GM21526 (cell line): ENCODE measurements around the gene ZCCHC7.

ENCODE experiments used
- ATAC-seq: cut with Tn5 transposase; IDR thresholded peaks from one replicate; pipeline ENCODE4 v1.9.1; 2021; ENCODE audit warnings: moderate library complexity; ENCODE audit not compliant: unreplicated experiment, low FRiP score

Gene ZCCHC7

DNA sequence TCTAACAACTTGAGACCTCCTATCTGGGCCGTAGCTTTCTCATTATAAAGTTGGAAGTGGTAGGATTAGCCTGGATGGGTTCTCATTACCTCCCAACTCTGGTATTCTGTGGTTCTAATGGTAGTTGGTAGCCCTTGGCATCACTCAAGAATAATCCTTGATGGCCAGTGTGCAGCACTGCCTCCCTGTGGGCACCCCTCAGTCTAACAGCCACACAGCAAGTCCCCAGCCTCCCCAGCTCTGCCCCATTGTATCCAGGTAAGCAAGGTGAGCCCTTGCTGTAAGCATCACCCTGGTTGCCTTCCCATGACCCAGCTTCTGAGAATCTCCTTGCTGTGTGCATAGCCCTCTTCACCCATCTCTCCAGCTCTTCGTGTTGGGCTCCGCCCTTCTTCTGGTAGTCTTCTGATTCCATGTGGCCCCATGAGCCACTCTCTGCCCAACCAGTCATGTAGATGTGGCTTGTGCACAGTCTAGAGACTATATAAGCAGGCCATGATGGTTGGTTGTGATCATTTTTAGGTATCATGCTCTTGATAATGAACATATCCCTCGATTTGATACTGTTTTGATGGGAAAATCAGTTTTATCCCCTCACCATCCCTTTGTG, 244.5 kb downstream of the ZCCHC7 start:
- ATAC-seq, result no peak

DNA sequence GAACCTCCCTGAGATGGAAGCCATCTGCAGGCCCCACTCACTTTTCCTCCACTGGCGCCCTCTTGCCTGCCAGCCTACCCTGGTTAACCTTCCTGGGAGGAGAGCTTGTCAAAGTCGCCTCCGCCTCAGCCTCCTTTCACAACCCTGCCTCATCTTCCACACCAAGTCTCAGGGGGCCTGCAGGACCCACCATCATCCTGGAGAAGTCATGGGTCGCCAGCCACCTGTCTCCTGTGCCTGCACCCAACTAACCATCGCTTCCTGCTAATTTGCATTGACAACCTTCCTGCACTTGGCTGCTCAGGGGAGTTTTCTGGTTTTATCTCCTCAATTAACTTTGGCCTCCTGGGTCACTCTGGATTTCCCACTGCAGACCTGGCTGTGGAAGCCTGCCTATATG, 249.3 kb downstream of the ZCCHC7 start:
- ATAC-seq, result no peak

DNA sequence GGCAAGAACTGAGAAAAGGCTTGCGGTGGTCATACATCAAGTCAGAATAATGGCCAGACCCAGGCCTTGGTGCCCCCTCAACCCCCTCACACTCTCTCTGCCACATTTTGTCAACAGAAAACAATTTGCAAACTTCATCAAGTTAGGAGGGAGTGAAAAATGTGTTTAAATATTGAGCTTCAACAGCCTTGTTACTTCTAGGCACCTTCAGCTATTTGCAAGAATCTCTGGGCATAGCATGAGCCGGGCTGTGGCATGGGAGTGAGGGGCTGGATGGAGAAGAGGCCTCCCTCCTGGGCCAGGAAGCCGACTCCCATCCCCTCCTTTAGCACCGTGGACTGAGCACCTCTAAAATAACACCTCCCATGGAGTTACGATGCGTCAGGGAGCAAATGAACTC, 249.9 kb downstream of the ZCCHC7 start:
- no peak for ATAC-seq

DNA sequence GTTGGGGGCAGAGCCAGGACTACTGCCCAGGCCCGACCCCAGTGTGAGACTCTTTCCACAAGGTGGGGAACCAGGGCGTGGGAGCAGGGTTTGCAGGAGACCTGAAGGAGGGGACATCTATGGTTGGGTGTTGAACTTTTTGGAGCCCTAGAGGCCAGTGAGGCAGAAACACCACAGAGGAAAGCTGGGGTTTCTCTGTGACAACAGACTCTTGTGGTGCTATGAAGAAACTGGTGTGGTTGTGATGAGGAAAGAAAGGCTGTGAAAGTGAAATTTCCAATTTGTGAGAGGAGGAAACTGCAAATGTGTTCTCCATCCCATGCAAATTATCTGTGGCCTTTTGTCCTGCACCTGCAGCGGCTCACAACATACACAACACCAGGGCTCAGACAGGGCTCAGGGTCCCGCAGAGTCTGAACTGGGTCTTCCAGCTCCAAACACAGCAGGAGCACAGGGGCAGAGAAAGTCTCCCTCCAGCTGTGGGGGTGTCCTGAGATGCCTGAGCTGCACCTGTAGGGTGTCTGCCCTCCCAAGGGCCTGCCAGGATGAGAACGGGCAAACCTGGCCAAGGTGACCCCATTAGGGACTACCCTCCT, 250.7 kb downstream of the ZCCHC7 start:
- peak; percentile 70 for ATAC-seq

DNA sequence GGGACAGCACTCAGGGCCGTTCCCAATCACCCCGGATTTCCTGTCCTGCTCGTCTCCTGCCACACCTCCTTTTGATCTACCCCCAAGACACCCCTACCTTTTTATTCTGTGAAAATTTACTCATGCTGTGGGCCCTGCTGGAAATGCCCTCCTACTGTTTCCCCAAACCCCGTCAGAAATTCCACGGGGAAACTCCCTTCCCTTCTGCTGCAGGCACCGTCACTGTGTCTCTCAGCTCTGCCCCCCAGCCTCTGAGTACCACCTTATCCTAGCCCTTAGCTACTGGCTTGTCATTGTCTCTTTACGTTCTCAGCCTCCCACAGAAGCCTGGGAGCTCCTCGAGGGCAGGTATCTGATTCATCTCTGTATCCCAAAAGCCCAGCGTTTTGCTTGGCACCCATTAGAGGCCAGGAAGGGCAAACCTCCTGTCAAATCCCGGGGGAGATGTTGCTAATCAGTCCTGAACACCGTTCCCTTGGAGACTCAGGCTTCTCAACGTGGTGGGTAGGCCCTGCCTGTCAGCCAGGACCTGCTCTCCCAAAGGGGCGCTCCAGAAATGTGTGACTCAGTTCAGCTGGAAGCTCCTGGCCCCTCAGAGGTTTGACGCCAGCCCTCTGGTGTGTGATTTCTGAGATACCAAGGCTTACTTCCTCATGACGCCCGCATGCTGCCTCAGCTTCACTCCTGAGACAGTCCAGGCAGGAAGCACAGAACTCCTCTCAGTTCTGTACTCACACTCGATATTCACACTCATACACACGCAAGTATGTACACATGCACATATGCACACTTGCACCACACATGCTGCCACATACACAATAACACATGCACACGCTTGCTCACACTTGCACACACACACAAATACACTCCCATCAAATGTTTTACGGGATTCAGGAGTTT, 251.4 kb downstream of the ZCCHC7 start:
- ATAC-seq, result no peak

DNA sequence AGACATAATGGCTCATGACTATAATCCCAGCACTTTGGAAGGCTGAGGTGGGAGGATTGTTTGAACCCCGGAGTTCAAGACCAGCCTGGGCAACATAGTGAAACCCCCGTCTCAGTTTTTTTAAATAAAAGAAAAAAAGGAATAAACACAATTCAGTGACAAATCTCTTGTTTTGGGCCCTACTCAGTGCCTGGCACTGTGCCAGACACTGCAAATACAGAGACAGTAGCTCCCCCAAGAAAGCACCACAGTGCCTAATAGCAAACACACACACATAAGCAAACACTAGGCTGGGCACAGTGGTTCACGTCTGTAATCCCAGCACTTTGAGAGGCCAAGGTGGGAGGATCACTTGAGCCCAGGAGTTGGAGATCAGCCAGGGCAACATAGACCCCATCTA, 252.5 kb downstream of the ZCCHC7 start:
- ATAC-seq, result no peak

DNA sequence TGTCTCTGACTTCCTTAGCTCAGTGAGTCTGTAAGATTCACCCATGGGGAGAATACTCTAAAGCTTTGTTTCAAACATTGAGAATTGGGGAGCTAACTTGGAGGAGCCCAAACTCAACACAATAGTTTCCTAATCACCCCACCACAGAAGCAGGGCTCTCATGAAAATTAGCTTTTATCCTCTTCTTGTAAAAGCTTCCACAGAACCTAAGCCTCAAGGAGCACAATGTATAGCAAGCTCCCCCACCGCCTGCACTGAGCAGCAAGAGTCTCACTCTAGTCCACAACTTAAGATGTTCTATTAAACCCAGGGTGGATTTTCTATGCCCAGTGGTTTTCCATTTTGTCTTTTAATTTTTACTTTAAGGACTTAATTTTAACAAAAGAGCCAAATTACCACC, 253.2 kb downstream of the ZCCHC7 start:
- ATAC-seq, result no peak

DNA sequence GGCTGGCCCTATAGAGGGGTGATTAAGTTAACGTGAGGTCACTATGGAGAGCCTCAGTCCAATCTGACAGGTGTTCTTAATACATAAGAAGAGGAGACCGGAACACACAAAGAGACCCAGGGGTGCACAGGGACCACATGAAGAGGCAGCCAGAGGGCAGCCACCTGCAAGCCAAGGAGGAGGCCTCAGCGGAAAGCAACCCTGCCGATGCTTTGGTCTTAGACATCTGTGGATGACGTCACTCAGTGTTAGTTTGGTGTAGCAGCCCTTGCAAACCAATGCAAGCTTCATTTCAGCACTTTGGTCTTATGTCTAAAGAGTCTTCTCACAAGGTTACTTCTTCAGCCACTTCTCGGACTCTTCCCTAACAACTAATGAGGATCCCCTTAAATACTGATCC, 254.5 kb downstream of the ZCCHC7 start:
- ATAC-seq, result peak; percentile 33

DNA sequence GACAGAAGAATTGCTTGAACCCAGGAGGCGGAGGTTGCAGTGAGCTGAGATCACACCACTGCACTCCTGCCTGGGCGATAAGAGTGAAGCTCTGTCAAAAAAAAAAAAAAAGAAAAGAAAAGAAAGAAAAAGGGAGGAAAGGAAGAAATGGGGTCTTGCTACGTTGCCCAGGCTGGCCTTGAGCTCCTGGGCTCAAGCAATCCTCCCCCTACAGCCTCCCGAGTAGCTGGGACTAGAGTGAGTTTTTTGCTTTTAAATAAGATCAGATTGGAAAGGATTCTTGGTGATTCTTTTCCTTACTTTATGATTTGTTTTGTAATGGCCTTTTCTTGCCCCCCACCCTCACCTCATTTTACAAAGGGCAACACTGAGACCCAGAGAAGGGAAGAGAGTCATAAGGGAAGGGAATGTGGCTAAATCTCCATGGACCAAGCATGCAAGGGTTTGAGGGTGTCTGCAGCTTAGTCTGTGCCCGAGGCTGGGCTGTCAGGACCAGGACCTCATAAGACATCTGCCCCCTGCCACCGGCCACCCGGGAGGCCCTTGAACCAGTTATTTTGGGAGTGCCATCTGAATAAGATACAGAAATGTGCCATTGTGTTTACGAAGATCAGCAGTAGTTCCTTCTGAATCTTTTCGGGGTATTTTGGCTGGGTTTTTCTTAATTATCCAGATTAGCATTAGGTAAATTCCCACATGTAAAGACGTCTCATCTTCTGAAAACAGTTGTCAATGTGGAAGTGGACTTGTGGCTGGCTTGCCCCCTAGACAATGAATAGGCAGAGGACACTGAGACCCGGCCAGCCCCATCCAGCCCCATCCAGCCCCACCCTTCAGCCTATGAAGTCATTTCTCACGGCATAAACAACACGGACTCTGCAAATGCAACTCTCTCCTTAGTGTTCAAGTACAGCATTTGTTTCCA, 257.6 kb downstream of the ZCCHC7 start:
- ATAC-seq, result no peak

DNA sequence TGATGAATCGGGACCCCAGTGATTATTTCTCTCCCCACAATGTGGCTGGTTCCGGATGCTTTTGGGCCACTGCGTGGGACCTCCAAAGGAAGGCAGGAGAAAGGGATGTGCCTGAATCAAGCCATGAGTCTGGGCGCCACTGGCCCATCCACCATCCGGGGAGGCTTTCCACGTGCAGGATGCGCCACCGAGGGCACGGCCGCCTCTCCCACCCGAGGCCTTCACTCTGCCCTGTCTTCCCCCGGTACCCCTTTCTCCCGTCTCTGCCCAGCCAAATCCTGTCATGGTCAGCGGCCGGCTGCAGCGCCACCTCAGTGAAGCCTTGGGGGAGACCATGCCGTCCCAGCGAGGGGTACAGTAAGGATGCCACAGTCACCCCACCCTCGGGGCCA, 258.2 kb downstream of the ZCCHC7 start:
- no peak for ATAC-seq

DNA sequence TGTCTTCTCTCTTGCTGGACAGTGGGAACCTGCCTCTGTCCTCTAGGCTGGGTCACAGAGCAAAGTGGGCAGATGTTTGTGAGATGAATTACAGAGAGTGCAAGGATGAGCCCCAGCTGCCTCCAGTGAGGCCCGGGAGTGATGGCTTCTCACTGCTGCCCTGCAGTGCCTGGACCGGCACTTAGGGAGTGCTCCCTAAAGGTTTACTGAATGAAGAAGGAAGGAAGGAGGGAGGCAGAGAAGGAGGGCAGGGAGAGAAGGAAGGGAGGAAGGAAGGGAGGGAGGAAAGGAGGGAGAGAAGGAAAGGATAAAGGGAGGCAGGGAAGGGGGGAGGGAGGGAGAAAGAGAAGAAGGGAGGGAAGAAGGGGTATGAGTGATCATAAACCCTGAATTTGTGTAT, 259.5 kb downstream of the ZCCHC7 start:
- ATAC-seq, result no peak

DNA sequence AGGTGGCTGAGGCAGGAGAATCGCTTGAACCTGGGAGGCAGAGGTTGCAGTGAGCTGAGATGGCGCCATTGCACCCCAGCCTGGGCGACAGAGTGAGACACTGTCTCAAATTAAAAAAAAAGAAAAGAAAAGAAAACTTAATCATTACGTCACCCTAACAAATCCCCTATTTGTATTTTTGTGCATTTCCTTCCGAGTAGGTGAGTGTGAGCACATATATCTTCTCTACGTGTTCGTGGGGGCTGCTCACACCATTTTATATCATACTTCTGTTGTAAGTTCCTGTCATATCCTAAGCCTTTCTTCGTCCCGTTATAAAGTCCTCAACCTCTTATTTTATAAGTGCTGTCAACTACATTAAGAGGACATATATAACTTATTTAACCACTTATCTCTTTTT, 260.2 kb downstream of the ZCCHC7 start:
- no peak for ATAC-seq

DNA sequence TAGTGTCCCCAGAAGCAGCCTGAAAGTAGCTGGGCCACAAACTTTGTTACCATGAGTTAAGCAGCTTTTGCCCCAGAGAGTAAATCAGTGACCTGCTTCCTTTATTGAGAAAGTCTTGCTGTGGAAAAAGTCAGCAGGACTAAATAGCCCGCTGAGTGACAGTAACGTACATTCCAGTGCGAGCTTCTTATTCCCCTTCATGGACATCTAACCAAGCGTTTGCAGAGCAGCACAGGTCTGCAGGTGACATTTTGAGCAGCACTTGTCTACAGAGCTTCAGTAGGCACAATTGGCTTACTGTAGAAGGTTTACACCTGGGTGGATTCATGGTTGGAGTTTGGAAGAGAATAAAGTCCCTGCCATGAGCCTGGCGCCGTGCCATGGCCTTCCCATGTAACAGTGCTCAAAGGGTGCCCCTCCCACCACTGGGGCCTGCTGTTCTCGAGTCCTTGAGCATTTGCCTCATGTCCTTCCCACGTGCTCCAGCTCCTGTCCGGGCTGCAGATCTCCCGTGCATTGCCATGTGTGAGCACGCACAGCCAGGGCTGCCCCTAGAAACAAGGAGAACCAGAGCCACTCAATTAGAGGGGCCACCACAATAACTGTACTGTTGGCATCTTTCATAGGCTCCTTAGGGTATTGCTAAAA, 260.8 kb downstream of the ZCCHC7 start:
- ATAC-seq, result no peak

DNA sequence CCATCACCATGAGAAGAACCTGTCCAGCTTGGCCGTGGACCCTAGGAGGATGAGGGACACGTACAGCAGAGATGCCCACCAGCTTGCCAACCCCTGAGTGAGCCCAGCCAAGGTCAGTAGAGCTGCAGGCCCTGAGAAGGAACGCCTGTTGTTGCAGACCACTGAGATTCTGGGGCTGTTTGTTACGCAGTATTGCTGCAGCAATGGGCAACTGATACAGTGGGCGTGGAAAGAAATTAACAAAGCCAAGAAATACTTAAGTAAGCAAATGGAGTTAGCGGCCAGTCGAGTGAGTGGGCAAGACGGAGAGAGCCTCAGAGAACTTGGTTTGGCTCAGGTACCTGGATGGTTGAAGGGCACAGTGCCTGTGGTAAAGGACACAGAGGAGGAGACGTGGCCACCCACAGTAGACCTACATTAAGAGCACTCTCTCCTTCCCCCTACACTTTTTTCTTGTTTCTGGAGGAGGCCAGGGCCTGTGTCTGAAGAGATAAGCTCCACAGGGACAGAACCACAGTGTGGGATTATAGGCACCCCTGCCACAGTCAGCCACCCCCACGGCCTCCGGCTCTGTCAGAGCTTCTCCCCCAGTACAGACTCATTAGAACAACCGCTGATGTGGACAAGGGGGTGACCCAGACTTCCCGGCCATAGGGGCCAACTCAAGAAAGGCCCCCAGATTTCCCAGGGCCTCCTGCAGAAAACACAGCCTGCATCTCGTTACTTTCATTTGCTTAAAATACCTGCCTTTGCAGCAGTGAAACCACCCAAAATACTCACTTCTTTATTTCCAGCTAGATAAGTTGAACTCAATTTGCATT, 262.0 kb downstream of the ZCCHC7 start:
- ATAC-seq, result no peak

DNA sequence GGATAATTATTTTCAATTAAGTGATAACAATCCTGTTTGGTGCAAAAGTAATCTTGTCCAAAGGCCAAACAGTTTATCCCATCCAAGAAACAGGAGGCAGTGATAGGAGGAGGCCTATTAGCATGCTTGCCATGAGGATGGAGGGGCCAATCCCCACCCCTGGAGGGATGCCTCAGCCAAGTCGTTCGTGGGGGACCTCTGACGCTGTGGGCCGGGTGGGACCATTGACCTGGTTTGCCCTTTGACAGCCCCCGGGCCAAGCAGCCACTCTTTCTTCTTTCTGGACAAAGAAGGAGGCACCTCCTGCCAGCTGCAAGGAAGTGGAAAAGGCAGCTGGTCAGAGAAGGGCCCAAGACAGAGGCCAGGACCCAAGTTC, 262.6 kb downstream of the ZCCHC7 start:
- no peak for ATAC-seq

DNA sequence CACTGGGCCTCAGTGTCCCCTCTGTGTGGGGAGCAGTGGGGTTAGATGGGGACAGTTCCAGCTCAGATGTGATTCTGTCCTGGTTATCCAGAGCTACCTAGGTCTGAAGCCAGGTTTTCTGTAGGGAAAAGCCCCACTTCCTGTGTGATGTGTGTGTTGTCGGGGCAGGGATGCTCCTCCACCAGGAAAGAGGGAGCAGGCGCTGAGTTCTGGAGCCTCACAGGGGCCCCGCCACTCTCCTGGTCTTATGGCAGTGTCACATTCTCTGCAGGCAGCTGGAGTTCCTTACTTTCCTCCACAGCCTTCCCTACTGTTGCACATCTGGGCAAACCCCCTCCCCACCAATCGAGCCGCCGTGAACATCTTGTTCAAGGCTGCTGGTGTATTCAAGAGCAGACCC, 263.0 kb downstream of the ZCCHC7 start:
- ATAC-seq, result no peak

DNA sequence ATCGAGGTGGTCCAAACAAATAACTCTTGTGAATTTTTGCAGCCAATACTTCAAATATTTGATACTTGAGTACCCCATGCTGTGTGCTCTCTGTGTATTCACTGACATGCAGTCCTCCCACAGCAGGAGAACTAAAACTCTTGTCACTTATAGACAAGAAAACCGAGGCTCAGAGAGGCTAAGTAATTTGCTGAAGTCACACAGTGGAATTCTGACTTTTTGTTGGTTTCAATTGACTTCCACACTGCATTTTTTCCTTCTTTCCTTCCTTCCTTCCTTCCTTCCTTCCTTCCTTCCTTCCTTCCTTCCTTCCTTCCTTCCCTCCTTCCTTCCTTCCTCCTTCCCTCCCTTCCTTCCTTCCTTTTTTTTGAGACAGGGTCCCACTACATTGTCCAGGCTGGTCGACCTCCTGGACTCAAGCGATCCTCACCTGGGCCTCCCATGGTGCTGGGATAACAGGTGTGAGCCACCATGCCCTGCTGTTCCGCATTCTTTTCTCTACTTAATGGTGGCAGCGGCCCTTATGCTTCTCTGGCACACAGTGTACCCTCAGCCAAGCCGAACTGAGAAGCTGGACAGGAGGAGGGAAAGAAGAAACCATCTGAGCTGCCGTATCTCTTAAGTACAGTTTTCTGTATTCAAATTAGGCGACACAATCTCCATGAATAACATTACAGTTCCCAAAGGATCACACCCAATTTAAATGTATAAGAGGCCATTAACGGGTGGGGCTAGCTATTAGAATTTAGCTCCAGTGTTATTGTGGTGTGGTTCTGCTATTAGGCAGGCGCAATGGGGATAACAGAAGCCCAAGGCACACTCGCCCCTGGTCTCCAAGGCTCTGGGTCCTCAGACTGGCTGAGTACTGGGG, 263.7 kb downstream of the ZCCHC7 start:
- no peak for ATAC-seq

DNA sequence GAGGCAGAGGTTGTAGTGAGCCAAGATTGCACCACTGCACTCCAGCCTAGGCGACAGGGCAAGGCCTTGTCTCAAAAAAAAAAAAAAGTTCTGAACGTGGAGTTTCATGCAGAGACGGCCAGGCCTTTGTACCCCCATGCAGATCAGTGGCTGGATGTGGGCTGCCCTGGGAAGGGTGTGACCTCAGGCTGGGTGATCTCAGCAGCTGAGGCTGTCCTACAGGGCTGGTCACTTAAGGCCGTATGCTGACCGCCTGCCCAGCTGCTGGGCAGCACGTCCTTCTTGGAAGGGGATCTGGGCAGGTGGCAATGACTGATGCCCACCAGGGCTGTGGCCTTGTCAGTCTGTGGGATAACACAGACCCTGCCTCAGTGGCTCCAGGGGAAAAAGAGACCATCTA, 264.9 kb downstream of the ZCCHC7 start:
- no peak for ATAC-seq

DNA sequence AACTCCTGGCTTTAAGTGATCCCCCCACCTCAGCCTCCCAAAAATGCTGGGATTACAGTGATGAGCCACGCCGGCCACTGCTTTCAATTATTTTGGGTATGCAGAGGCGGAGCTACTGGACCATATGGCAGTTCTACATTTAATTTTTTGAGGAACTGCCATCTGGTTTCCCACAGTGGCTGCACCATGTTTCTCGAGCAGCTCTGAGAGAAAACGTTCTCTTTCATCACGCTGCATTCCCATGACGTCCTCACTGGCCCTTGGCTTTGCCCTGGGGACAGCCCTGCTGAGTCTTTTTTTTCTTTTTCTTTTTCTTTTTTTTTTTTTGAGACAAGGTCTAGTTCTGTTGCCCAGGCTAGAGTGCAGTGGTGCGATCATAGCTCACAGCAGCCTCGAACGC, 266.6 kb downstream of the ZCCHC7 start:
- no peak for ATAC-seq
